ENCODE results near the gene SLC16A10.

DNA sequence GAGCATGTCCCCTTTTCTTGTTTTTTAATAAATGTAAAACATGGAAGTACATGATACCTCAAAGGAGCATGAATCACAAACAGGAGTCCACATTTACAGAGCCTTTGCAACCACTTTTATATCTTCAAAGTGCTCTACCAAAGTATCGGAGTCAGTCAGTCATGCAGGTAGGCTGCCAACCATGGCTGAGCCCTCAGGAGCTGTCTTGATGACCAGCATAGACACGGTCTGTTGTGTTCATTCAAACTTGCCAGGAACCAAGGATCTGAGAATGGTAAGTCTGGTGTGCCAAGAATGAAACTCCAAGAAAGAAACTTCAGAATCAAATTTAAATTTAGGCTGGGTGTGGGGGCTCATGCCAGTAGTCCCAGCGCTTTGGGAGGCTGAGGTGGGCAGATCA, 111.5 kb downstream of the SLC16A10 start:
- TF ChIP-seq GATA3 (IDR thresholded peaks at IDR 0.05; ENCODE audit: low read depth, low read length), result no peak
- no peak for TF ChIP-seq GATA2 (IDR thresholded peaks at IDR 0.05; ENCODE audit: low read depth, low read length)
